ENCODE data around the gene BANF1.
A peak's percentile ranks its signal among the peaks of the same experiment; 100 is the strongest.

Gene BANF1

DNA sequence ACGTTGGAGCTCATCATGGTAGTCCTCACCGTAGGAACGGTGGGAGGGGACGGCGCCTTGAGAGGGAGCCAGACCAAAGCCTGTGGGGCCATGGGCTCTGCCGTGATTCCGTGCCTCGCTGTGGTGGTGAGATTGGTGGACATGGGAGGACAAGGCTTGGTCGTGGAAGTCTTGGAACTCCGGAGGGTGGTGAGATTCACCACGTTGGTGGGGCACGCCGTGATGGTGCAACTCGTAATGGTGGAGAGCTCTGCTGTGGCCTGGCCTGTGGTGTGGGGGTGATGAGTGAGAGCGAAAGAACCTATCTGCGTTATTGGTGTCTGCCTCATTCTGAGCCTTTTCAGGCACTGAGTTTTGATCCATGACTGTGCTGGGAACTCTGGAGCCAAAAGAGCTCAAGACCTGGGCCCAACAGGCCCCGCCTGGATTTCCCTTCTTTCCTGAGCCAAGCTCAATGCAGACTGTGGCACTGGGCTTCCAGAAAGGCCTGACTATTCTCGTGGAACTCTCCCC is 23.8 kb downstream of the BANF1 start, which contains the start of gene CATSPER1:
CATSPER1 (minus strand) TSS at position 463 of the 513 bp plus-strand sequence; CDS start at position 363, 100 bp downstream.
- H3K4me3 ChIP-seq (ENCODE audit: low read length) = no peak within 1 kb of the TSS
- no peak for DNase-seq (ENCODE audit: low read depth, low spot score)

DNA sequence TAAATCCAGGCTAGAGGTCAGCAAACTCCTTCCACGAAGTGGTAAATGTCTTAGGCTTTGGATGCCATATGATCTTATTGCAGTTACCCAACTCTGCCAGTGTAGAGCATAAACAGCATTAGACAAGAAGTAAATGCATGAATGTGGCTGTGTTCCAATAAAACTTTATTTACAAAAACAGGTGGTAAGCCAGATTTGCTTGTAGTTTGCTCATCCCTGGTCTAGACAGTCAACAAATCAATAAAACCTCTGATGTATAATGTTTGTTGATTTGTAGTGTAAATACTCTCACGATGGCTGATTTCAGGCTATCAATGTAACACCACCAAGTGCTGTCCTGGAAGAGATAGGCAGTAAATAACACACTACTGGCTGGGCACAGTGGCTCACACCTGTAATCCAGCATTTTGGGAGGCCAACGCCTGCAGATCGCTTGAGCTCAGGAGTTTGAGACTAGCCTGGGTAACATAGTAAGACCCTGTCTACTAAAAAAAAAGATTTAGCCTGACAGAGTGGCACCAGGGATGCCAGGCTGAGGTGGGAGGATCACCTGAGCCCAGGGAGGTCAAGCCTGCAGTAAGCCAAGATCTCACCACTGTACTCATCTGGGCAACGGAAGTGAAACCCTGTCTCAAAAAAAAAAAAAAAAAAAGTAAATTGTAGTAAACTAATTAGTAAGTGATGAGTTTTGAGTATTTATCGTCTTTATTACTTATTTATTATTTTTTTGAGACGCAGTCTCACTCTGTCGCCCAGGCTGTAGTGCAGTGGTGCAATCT is 30.8 kb downstream of the BANF1 start:
- no peak for DNase-seq (ENCODE audit: low read depth, low spot score)
- H3K4me3 ChIP-seq (ENCODE audit: low read length) = no peak overlapping the region

DNA sequence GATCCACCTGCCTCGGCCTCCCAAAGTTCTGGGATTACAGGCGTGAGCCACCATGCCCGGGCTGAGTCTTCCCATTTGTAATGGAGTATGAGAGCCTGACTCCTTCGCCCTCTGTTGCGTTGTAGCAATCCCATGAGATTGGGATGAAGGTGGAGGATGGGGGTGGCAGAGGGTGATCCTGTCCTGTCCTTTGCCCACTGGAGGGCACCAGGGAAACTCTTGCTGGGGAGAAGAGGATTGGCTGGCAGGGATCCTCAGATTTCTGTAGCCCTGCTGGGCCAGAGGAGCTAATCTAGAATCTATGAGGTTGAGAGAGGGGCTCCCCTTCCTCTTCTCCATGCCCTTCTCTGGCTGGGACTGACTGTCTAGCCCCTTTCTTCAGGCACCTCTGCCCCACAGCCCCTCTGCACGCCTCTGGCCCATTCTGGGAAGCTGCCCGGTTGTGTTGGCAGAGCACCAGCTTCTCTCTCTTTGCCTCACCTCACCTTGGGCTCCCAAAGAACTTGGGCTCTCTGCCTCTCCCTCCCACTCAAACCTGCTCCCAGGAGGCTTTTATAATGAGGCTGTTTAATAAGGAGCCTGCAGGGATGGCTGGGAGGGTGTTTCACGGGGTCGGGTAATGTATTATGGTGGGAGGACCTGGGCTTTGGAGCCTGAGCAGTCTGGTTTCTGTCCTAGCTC is 33.5 kb downstream of the BANF1 start:
- DNase-seq (ENCODE audit: low read depth, low spot score) = no peak
- no peak overlapping the region for H3K4me3 ChIP-seq (ENCODE audit: low read length)

DNA sequence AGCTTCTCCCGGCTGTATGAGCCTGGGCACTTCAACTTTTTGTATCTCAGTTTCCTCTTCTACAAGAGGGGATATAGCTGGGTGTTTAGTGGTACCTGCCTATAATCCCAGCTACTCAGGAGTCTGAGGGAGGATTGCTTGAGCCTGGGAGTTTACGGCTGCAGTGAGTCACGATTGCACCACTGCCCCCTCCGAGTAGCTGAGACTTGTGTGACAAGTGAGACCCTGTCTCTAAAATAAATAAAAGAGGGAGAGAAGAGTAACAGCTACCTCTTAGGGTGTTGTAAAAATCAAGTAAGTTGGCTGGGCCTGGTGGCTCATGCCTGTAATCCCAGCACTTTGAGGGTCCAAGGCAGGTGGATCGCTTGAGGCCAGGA is 34.0 kb downstream of the BANF1 start:
- no peak for DNase-seq (ENCODE audit: low read depth, low spot score)
- H3K4me3 ChIP-seq (ENCODE audit: low read length) = no peak overlapping the region

DNA sequence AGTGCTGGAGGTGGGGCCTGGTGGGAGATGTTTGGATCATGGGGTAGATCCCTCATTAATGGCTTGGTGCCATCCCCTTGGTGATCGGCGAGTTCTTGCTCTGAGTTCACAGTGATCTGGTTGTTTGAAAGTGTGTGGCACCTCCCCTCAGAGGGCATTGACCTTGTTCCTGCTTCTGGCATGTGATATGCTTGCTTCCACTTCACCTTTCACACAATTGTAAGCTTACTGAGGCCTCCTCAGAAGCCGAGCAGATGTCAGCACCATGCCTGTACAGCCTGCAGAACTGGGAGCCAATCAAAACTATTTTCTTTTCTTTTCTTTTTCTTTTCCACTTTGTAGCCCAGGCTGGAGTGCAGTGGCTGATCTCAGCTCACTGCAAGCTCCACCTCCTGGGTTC is 35.0 kb downstream of the BANF1 start:
- no peak overlapping the region for H3K4me3 ChIP-seq (ENCODE audit: low read length)
- no peak for DNase-seq (ENCODE audit: low read depth, low spot score)

DNA sequence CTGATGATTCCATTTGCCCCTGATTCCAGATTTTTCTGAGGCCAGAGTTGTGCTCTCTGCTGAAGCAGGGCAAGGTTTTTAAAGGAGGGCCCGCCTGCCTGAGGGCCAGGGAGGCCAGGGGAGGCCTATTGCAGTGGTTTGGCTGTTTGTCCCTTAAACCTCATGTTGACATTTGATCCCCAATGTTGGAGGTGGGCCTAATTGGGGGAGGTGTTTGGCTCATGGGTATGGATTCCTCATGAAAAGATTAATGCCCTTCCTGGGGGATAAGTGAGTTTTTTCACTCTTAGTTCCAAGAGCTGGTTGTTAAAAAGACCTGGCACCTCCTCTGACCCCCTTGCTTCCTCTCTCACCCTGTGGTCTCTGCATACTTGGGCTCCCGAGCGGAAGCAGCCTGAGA is 37.5 kb downstream of the BANF1 start:
- no peak overlapping the region for H3K4me3 ChIP-seq (ENCODE audit: low read length)
- no peak for DNase-seq (ENCODE audit: low read depth, low spot score)

DNA sequence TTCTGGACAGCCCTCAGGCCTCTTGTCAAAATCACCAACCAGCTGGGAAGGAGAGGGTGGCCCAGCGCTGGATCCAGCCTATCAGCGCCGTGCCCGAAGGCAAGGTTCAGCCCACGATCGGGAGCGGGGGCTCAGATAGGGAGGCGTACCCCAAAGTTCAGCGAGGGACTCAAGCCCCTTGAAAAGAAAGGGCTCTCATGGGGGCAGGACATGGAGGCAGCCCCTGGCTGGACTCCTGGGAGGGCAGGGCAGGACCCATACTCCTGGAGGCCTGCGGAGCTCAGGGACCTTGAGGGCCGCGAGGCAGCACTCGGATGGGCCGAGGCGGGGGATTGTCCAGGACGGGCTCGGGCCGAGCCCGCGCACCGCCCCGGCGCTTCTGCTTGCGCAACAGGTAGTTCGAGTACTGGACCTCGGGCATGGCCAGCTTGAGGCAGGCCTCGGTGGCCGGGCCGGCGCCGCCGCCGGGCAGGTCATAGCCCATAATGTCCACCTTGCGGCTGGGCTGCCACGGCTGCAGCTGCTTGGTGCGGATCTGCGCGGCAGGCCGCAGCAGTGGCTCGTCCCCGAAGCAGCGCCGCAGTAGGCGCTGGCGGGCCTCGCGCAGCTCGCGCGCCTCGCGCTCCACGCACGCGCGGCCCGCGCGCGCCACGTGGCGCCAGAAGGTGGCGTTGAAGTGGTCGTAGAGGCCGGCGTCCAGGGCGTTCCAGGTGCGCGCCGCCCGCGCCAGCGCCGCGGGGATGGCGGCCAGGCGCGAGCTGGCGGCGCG is 40.1 kb downstream of the BANF1 start:
- no peak overlapping the region for H3K4me3 ChIP-seq (ENCODE audit: low read length)
- no peak for DNase-seq (ENCODE audit: low read depth, low spot score)

DNA sequence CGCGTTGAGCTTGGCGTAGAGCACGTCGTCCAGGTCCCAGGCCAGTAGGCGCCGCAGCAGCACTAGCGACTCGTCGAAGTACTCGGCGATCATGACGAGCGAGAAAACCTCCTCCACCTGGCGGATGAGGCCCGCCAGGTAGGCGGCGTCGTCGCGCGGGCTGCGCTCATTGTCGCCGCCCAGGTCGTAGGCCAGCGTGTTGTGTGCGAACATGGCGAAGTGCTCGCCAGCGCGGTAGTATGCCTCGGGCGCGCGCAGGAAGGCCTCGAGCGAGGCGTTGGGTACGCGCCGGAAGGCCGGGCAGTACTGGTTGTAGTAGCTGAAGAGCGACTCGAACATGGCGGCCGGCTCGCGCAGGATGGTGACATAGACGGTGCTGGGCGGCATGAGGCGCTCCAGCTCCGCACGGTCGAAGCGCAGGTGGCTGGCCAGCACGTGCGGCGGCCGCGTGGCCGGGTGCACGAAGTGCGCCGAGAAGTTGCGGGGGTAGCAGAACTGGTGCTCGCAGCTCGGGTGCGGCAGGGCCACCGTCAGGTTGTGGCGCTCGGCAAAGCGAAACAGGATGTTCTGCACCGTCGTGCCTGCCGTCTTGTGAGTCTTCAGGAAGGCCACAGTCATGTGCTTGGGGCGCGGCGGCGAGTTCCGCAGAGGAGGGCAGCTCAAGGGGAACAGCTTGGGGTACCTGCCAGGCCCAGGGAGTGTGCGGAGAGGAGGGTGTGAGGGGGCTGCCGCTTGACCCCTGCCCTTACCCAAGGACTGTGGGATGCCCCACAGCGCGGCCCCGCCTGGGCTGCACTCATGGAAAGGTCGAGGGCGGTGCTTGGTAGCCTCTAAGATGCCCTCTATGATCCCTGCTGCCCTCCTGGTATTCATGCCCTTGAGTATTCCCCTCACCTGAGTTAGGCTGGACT is 40.9 kb downstream of the BANF1 start:
- no peak overlapping the region for H3K4me3 ChIP-seq (ENCODE audit: low read length)
- DNase-seq (ENCODE audit: low read depth, low spot score) = no peak

DNA sequence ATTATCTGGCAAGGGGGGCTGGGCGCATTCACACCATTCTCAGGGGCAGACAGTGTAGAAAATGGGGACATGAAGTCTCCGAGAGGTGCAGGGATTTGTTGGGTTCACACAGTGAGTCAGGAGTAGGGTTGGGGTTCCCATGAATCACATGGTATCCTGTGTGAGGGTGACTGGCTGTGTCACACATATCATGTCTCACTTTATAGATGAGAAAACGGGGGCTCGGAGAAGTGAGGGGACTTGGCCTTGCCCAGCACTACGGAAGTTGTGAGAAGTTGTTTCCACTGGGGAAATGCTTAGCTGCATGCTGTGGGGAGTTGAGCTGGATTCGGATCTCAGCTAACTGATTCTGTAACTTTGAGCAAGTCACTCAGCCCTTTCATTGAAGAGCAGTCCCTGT is 42.5 kb downstream of the BANF1 start:
- no peak for DNase-seq (ENCODE audit: low read depth, low spot score)
- H3K4me3 ChIP-seq (ENCODE audit: low read length) = peak overlapping the region; percentile 16

DNA sequence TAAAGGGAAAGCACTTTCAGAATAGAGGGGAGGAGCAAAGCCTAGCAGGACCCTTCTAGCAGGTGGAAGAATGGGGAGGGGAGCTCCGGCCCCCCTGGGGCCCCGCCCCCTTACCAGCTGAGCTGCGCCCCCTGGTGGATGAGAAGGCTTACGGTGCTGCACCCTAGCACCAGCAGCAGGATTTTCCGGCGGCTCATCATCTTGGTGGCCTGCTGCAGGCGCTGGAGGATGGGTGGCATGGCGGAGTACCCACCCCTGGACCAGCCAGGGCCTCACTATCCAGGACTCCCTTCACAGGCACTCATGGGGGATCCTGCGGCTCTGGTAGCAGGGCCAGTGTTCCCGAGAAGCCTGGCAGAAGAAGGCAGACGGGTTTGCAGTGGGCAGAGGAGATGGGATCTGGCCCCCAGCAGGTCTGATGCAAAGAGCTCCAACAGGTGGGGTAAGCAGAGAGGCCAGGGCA is 42.9 kb downstream of the BANF1 start:
- DNase-seq (ENCODE audit: low read depth, low spot score) = peak; percentile 84
- peak overlapping the region; percentile 21 for H3K4me3 ChIP-seq (ENCODE audit: low read length)

DNA sequence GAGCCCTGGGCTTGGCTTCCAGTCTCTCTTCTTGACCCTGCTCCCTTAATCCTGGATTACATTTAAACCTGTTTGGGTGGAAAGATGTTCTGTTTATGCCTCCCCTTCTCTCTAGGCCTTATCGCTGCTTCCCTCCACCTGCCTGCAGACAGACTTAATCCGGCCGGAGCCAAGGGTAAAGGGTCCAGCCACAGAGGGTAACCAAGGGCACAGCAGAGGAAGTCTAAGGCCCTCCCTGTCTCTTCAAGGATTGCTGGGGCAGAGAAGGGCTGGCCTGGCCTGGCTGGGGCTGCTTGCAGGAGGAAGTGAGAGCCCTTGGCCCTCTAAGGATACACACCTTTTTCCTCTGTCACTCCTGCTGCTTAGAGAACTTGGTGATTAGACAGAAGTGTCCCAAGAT is 44.6 kb downstream of the BANF1 start:
- DNase-seq (ENCODE audit: low read depth, low spot score) = no peak
- no peak overlapping the region for H3K4me3 ChIP-seq (ENCODE audit: low read length)

DNA sequence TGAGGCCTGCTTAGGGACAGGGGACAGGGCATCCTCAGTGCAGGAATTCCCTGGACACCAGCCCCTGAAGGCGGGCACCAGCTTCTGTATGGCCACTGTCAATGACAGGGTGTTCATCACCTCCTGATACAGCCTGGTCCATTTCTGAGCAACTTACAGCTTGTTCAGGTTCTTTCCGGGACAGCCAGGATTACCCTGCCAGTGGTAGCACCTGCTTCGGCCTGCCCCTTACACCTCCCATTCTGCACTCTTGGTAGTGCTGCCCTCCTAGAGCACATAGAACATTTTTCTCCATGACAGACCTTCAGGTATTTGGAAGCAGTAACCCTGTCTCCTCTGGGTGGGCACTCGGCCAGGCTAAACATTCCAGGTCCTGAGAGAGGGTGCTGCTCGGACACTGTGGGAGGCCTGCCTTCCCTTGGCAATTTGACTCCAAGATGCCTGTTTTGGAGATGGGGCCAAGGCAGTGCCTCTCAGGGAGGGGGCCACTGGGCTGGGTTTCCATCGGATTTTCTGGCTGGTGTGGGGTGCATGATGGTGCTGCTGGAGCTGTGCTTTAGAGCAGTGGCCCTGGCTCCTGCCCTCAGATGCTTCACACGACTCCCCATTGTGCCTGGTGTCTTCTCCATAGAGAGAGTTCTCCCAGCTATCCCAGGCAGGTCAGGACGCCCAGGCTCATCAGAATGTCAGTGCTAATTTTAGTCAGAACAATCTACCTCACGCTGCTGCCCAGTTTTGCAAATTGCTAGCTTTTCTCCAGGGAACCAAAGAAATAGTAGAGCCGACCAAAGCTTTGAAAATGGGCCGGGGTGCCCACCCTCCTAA is 45.5 kb downstream of the BANF1 start:
- H3K4me3 ChIP-seq (ENCODE audit: low read length) = no peak overlapping the region
- no peak for DNase-seq (ENCODE audit: low read depth, low spot score)

DNA sequence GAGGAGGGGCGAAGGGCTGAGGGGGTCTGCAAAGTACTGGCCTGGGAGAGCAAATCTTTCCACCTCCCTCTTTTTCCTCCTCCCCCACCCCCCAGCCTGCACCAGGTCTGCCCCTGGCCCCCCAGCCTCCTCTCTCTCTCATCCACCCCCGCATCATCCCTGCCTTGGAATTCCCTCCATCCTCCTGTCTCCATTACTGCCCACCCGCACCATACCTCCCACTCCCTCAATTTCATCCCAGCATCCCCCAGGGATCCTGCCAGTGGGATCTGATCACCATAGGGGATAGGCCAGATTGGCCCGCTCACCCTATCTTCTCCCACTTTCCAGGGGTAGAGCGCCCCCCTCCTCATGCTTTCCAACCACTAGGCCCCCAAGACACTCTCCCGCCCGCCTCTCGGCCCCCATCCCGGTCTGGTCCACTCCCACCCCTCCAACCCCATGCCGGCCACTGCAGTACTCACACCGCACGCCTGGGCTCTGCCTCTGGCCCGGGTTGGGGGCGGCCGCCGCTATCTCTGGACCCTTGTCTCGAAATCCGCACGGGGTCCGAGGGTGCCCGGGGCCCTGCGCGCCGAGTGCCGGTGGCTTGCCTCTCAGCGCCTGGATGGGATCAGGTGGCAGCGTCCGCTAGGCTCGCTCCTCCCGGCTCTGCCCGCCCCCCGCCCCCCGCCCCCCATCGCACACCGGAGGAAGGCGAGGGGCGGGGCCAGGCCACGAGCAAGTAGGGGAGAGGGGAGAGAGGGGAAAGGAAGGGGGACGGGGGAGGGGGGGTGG is 46.4 kb downstream of the BANF1 start, which contains the start of gene GAL3ST3:
GAL3ST3 (minus strand) TSS at position 615 of the 777 bp plus-strand sequence. CDS start 3,746 bp downstream, outside the sequence.
- DNase-seq (ENCODE audit: low read depth, low spot score) = no peak
- no peak within 1 kb of the TSS for H3K4me3 ChIP-seq (ENCODE audit: low read length)

DNA sequence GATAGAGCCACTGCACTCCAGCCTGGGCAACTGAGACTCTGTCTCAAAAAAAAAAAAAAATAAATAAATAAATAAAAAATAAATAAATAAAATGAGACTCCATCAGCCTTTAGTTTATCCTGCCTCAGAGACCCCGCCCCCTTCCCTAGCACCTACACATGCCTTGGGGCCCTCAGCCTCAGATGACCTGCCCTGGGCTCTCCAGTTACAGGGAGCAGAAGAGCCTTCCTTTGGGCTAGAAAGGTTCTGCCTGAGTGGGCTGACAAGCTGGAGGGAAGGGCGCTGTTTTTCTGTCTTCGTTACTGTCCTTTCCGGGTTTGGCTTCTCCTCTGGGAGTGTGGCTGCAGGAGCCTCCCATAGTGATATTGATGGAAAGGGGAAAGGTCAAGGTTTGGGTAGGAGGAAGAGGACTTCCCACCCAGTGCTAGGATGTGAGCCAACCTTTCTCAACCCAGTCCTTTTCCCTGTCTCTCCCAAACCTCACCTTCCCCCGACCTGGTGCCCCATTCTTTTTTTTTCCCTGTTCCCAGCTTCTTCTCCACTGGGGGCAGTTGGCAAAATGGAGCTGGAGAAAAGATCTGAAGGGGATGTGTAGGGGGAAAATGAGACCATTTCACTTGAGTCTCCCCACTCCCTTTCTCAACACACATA is 48.4 kb downstream of the BANF1 start:
- DNase-seq (ENCODE audit: low read depth, low spot score) = no peak
- H3K4me3 ChIP-seq (ENCODE audit: low read length) = no peak overlapping the region; the same call in 1 of the 2 replicates

DNA sequence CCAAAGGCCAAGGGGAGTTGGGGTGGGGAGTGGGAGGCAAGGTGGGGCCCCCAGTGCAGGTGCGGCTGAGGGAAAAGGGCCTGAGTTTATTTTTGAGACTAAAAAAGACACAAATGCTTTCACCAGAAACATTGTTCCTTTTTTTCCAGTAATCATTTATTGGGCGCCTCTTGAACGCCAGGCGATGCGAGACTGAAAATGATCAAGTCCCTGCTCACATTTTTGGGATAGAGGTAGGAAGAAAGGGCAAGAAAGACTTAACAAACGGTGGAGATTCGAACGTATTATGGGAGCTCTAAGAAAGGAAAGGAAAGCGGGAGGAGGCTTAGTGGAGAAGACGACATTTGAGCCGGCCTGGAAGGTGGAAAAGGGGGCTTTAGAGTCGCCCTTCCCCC is 49.1 kb downstream of the BANF1 start:
- H3K4me3 ChIP-seq (ENCODE audit: low read length) = peak overlapping the region; percentile 98
- no peak for DNase-seq (ENCODE audit: low read depth, low spot score)

DNA sequence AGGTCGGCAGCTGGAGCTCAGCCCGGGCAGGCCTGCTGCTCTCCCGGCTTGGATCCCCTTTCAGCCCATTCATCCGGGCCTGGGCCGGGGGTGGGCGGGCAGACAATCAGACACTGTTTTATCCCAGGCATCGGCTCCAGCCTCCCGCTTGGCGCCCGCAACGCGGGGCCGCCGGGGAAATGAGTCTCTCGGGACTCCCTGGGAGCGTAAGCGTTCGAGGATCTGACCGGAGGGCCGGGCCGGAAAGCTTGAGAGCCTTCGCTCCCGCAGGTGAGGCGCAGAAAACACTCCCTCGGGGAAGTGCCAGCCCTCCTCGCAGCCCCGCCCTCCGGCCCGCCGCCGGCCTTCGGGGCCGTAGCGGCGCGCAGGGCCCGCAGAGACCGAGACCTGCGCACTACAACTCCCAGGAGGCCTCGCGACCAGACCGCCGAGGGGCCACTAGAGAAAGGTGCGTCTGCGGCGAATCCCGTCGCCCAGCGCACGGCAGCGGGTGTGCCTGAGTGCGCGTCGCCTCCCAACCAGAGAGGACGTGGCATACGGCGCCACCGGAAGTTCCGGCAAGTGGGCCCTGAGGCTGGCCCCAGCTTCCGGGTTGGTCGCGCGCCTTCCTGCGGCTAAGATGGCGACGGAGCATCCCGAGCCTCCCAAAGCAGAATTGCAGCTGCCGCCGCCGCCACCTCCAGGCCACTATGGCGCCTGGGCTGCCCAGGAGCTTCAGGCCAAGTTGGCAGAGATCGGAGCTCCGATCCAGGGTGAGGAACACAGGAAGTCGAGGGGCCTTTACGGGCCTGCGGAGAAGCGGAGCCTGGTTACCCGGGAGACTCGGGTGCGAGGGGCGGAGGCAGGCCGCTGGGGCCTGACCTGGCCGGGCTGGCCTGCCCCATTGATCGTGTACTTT is 49.7 kb downstream of the BANF1 start, which contains the start of gene SF3B2:
SF3B2 (plus strand) TSS at position 599 of the 898 bp plus-strand sequence; CDS start at position 620, 21 bp downstream.
- H3K4me3 ChIP-seq (ENCODE audit: low read length) = peak within 1 kb of the TSS; percentile 98
- peak; percentile 97 for DNase-seq (ENCODE audit: low read depth, low spot score)

Measured in Jurkat, Clone E6-1 (cell line).